OCI-LY1 (cell line): Measurements from ENCODE around the gene HECW1.

Experiments used
- H2AFZ ChIP-seq: fragments of 200-600 bp; sonication (generic), shearing (Covaris generic); 2 replicates; pipeline ENCODE4 v1.6.0; 2014; ENCODE audit warnings: antibody characterized with exemption, mild to moderate bottlenecking, low read length
- H3F3A ChIP-seq: fragments of 200-600 bp; sonication (generic), shearing (Covaris generic); 2 replicates; pipeline ENCODE4 v1.6.0; 2014; ENCODE audit warnings: mild to moderate bottlenecking, antibody characterized with exemption, low read length, moderate library complexity; ENCODE audit not compliant: insufficient read depth
- H3K27ac ChIP-seq: fragments of 200-600 bp; sonication (generic); 2 replicates; pipeline ENCODE4 v1.5.1; 2014; ENCODE audit warnings: low read length, mixed run types, mild to moderate bottlenecking, low read depth; ENCODE audit not compliant: poor library complexity, severe bottlenecking
- H3K27me3 ChIP-seq: fragments of 200-600 bp; sonication (generic); 2 replicates; pipeline ENCODE4 v1.6.0; 2014; ENCODE audit warnings: antibody characterized with exemption, mild to moderate bottlenecking, low read length, moderate library complexity; ENCODE audit not compliant: insufficient read depth
- H3K36me3 ChIP-seq: fragments of 200-600 bp; sonication (generic); 2 replicates; pipeline ENCODE4 v1.6.1; 2014; ENCODE audit warnings: mild to moderate bottlenecking, antibody characterized with exemption, low read length, moderate library complexity, mixed read lengths; ENCODE audit not compliant: insufficient read depth
- H3K4me1 ChIP-seq: fragments of 200-600 bp; sonication (generic); 2 replicates; pipeline ENCODE4 v1.5.1; 2014; ENCODE audit warnings: mild to moderate bottlenecking, low read length, moderate library complexity; ENCODE audit not compliant: insufficient read depth, severe bottlenecking
- H3K4me2 ChIP-seq: fragments of 200-600 bp; sonication (generic), shearing (Covaris generic); 2 replicates; pipeline ENCODE4 v1.6.1; 2014; ENCODE audit warnings: low read length
- H3K4me3 ChIP-seq: fragments of 200-600 bp; sonication (generic); 2 replicates; pipeline ENCODE4 v1.5.1; 2014; ENCODE audit warnings: low read length, low read depth, mild to moderate bottlenecking, mixed read lengths; ENCODE audit not compliant: poor library complexity, severe bottlenecking
- H3K79me2 ChIP-seq: fragments of 200-600 bp; shearing (Covaris generic); 2 replicates; pipeline ENCODE4 v1.6.1; 2016; ENCODE audit warnings: mixed run types, low read length, mixed read lengths; ENCODE audit not compliant: insufficient read depth
- H3K9ac ChIP-seq: fragments of 200-600 bp; sonication (generic), shearing (Covaris generic); 2 replicates; pipeline ENCODE4 v1.6.1; 2014; ENCODE audit warnings: mild to moderate bottlenecking, low read length, mixed read lengths
- H3K9me2 ChIP-seq: fragments of 200-600 bp; sonication (generic), shearing (Covaris generic); 2 replicates; pipeline ENCODE4 v1.6.1; 2014; ENCODE audit warnings: low read depth, mild to moderate bottlenecking, low read length, mixed read lengths
- H3K9me3 ChIP-seq: fragments of 200-600 bp; shearing (Covaris generic); 2 replicates; pipeline ENCODE4 v1.6.1; 2014; ENCODE audit warnings: low read length, mixed read lengths
- H4K20me1 ChIP-seq: fragments of 200-600 bp; sonication (generic), shearing (Covaris generic); 2 replicates; pipeline ENCODE4 v1.6.0; 2016; ENCODE audit warnings: mild to moderate bottlenecking, low read length; ENCODE audit not compliant: insufficient read depth
- CTCF ChIP-seq: fragments of 200-600 bp; sonication (generic), shearing (Covaris generic); IDR thresholded peaks from 2 replicates; pipeline ENCODE4 v1.5.1; 2017; ENCODE audit warnings: mild to moderate bottlenecking, antibody characterized with exemption, low read length, moderate library complexity, mixed read lengths
- EZH2 ChIP-seq: fragments of 200-600 bp; sonication (generic), shearing (Covaris generic); IDR thresholded peaks from 2 replicates; pipeline ENCODE4 v1.8.0; 2017; ENCODE audit warnings: borderline replicate concordance, mixed run types, mild to moderate bottlenecking, antibody characterized with exemption, low read length, moderate library complexity, mixed read lengths

HECW1 gene

GRCh38 chr7:43513251-43513650 is 400.8 kb downstream of the HECW1 start:
- Histone ChIP-seq H3K79me2 (no peaks in the 10 kb centered on the region), H3K27ac (no peak overlapping the region), H3K27me3 (no peaks in the 10 kb centered on the region), H3K36me3 (no peaks in the 10 kb centered on the region), H3F3A (no peaks in the 10 kb centered on the region), H3K4me2 (no peak overlapping the region), H3K9me3 (no peaks in the 10 kb centered on the region), H2AFZ (no peak overlapping the region), H3K9me2 (no peaks in the 10 kb centered on the region), H4K20me1 (no peaks in the 10 kb centered on the region), H3K4me3 (no peak overlapping the region), H3K4me1 (no peaks in the 10 kb centered on the region), H3K9ac (no peak overlapping the region)
- no peak for TF ChIP-seq CTCF
- TF ChIP-seq EZH2 = no peak

- Histone ChIP-seq H4K20me1 (no peaks in the 10 kb centered on the region), H3K79me2 (no peaks in the 10 kb centered on the region), H3F3A (no peaks in the 10 kb centered on the region), H3K9me2 (no peaks in the 10 kb centered on the region), H3K9ac (no peak overlapping the region), H3K4me1 (no peaks in the 10 kb centered on the region), H3K27ac (no peak overlapping the region), H3K36me3 (no peaks in the 10 kb centered on the region), H3K27me3 (no peaks in the 10 kb centered on the region), H3K9me3 (no peaks in the 10 kb centered on the region), H3K4me3 (no peak overlapping the region), H3K4me2 (no peak overlapping the region), H2AFZ (no peak overlapping the region)
- TF ChIP-seq EZH2 = no peak
- no peak for TF ChIP-seq CTCF
Observed at GRCh38 chr7:43516581-43517342, 404.3 kb downstream of the HECW1 start.

GRCh38 chr7:43517464-43517863 is 405.0 kb downstream of the HECW1 start:
- no peak overlapping the region for H3K4me3 ChIP-seq
- no peaks in the 10 kb centered on the region for H4K20me1 ChIP-seq
- no peak overlapping the region for H3K27ac ChIP-seq
- H3K9me3 ChIP-seq = no peaks in the 10 kb centered on the region
- H3K79me2 ChIP-seq = no peaks in the 10 kb centered on the region
- H3K9me2 ChIP-seq = no peaks in the 10 kb centered on the region
- H3K4me2 ChIP-seq = no peak overlapping the region
- H3F3A ChIP-seq = no peaks in the 10 kb centered on the region
- no peaks in the 10 kb centered on the region for H3K27me3 ChIP-seq
- no peak for TF ChIP-seq CTCF
- no peak for TF ChIP-seq EZH2
- H3K36me3 ChIP-seq = no peaks in the 10 kb centered on the region
- no peak overlapping the region for H3K9ac ChIP-seq
- H2AFZ ChIP-seq = no peak overlapping the region
- H3K4me1 ChIP-seq = no peaks in the 10 kb centered on the region
